Mesothelial cell of epicardium (in vitro differentiated cells): ENCODE data around the gene TRDMT1. TPM values are rescaled to one million over a fixed set of nuclear protein-coding genes. Genes with fewer than 3 reads are reported as not detected.

Experiments used
- DNase-seq, 2 experiments: peaks; one replicate each; pipeline ENCODE4 v3.0.0; 2021; ENCODE audit warnings: low spot score in 2 of 2; ENCODE audit not compliant: unreplicated experiment in 2 of 2
- H3K27ac Mint-ChIP-seq: 2 replicates; pipeline ENCODE4 v1.8.0; 2021; ENCODE audit warnings: mixed read lengths
- H3K27me3 Mint-ChIP-seq: 2 replicates; pipeline ENCODE4 v1.8.0; 2021; ENCODE audit warnings: low read depth, mixed read lengths
- H3K36me3 Mint-ChIP-seq: 2 replicates; pipeline ENCODE4 v1.8.0; 2021; ENCODE audit warnings: mixed read lengths
- H3K4me1 Mint-ChIP-seq: 2 replicates; pipeline ENCODE4 v1.8.0; 2021; ENCODE audit warnings: mixed read lengths
- H3K4me3 Mint-ChIP-seq: 2 replicates; pipeline ENCODE4 v1.8.0; 2021; ENCODE audit warnings: mild to moderate bottlenecking, moderate library complexity, mixed read lengths
- H3K9me3 Mint-ChIP-seq: 2 replicates; pipeline ENCODE4 v1.8.0; 2021; ENCODE audit warnings: mixed read lengths
- CTCF ChIP-seq: fragments of 200-600 bp; sonication (generic); IDR thresholded peaks from one replicate; pipeline ENCODE4 v1.5.0; 2021; ENCODE audit warnings: antibody characterized with exemption; ENCODE audit not compliant: unreplicated experiment
- total RNA-seq: library from RNA; stranded (reverse); gene quantifications from 3 replicates; pipeline ENCODE4 v1.2.1, GENCODE V29; 2021

Gene TRDMT1
- total RNA-seq, 1 donor from 2014 or later: 8.2 TPM

GRCh38 chr10:17146892-17147291 is 54.6 kb downstream of the TRDMT1 start:
- Mint-ChIP-seq H3K27me3 (no peaks in the 10 kb centered on the region), H3K36me3 (no peaks in the 10 kb centered on the region)
- no peak for TF ChIP-seq CTCF

GRCh38 chr10:17145239-17145638 is 56.2 kb downstream of the TRDMT1 start:
- no peak for DNase-seq
- TF ChIP-seq CTCF: no peak
- Mint-ChIP-seq H3K27ac (no peak overlapping the region), H3K4me1 (peaks cover 15% of the 10 kb centered on the region), H3K4me3 (no peak overlapping the region), H3K27me3 (no peaks in the 10 kb centered on the region), H3K9me3 (peaks cover 8% of the 10 kb centered on the region), H3K36me3 (peaks cover 3% of the 10 kb centered on the region)

More at GRCh38 chr10:17146892-17147291, 54.6 kb downstream of the TRDMT1 start:
- H3K4me1 Mint-ChIP-seq: peaks cover 20% of the 10 kb centered on the region
- no peak for DNase-seq
- H3K27ac Mint-ChIP-seq: no peak overlapping the region
- H3K9me3 Mint-ChIP-seq: peaks cover 4% of the 10 kb centered on the region
- no peak overlapping the region for H3K4me3 Mint-ChIP-seq

- no peaks in the 10 kb centered on the region for H3K27me3 Mint-ChIP-seq
- no peak for DNase-seq
- TF ChIP-seq CTCF: no peak
- H3K36me3 Mint-ChIP-seq: peaks cover 3% of the 10 kb centered on the region
- H3K9me3 Mint-ChIP-seq: peaks cover 8% of the 10 kb centered on the region
- no peak overlapping the region for H3K4me3 Mint-ChIP-seq
- H3K4me1 Mint-ChIP-seq: peaks cover 14% of the 10 kb centered on the region
- H3K27ac Mint-ChIP-seq: no peak overlapping the region
These were observed 56.7 kb downstream of the TRDMT1 start for GRCh38 chr10:17144757-17145156.

- peaks cover 16% of the 10 kb centered on the region for H3K4me1 Mint-ChIP-seq
- H3K36me3 Mint-ChIP-seq: peaks cover 3% of the 10 kb centered on the region
- H3K9me3 Mint-ChIP-seq: peaks cover 8% of the 10 kb centered on the region
- H3K4me3 Mint-ChIP-seq: no peak overlapping the region
- DNase-seq: no peak
- no peak overlapping the region for H3K27ac Mint-ChIP-seq
- no peak for TF ChIP-seq CTCF
- H3K27me3 Mint-ChIP-seq: no peaks in the 10 kb centered on the region
These were observed 57.4 kb downstream of the TRDMT1 start for GRCh38 chr10:17144032-17144431.

GRCh38 chr10:17143055-17143690 is 58.3 kb downstream of the TRDMT1 start:
- Mint-ChIP-seq H3K9me3 (peaks cover 8% of the 10 kb centered on the region), H3K27me3 (no peaks in the 10 kb centered on the region), H3K27ac (no peak overlapping the region), H3K4me3 (no peak overlapping the region), H3K36me3 (peaks cover 3% of the 10 kb centered on the region), H3K4me1 (peaks cover 21% of the 10 kb centered on the region)
- no peak for TF ChIP-seq CTCF
- DNase-seq: no peak
